Measurements from ENCODE around the gene CGNL1.

Gene CGNL1

GRCh38 chr15:57548351-57548750, 172.0 kb downstream of the CGNL1 start:
- no peak for DNase-seq (ENCODE audit: low read depth in 2 of 2)

GRCh38 chr15:57548835-57549234, 172.5 kb downstream of the CGNL1 start:
- DNase-seq (ENCODE audit: low read depth in 2 of 2) = no peak

GRCh38 chr15:57549935-57550334, 173.6 kb downstream of the CGNL1 start:
- no peak for DNase-seq (ENCODE audit: low read depth in 2 of 2)

GRCh38 chr15:57550640-57551039, 174.3 kb downstream of the CGNL1 start:
- DNase-seq (ENCODE audit: low read depth in 2 of 2) = no peak

GRCh38 chr15:57551715-57552677, 175.7 kb downstream of the CGNL1 start:
- no peak for DNase-seq (ENCODE audit: low read depth in 2 of 2)

- no peak for DNase-seq (ENCODE audit: low read depth in 2 of 2)
Observed at GRCh38 chr15:57552678-57553334, 176.5 kb downstream of the CGNL1 start.

- no peak for DNase-seq (ENCODE audit: low read depth in 2 of 2)
Observed at GRCh38 chr15:57553526-57553925, 177.2 kb downstream of the CGNL1 start.

GRCh38 chr15:57554063-57554811, 177.9 kb downstream of the CGNL1 start:
- no peak for DNase-seq (ENCODE audit: low read depth in 2 of 2)

- DNase-seq (ENCODE audit: low read depth in 2 of 2) = no peak
Observed at GRCh38 chr15:57554812-57555179, 178.5 kb downstream of the CGNL1 start.

- no peak for DNase-seq (ENCODE audit: low read depth in 2 of 2)
Observed at GRCh38 chr15:57555270-57555669, 179.0 kb downstream of the CGNL1 start.

GRCh38 chr15:57556040-57556439, 179.7 kb downstream of the CGNL1 start:
- no peak for DNase-seq (ENCODE audit: low read depth in 2 of 2)

- DNase-seq (ENCODE audit: low read depth in 2 of 2) = no peak
Observed at GRCh38 chr15:57557267-57557666, 181.0 kb downstream of the CGNL1 start.

- no peak for DNase-seq (ENCODE audit: low read depth in 2 of 2)
Observed at GRCh38 chr15:57557810-57558209, 181.5 kb downstream of the CGNL1 start.

- DNase-seq (ENCODE audit: low read depth in 2 of 2) = peak; percentile 30 to 46
Observed at GRCh38 chr15:57559875-57560274, 183.6 kb downstream of the CGNL1 start.

- DNase-seq (ENCODE audit: low read depth in 2 of 2) = peak; percentile 31 to 33
Observed at GRCh38 chr15:57561041-57561711, 184.9 kb downstream of the CGNL1 start.

GRCh38 chr15:57562196-57562769, 186.0 kb downstream of the CGNL1 start:
- DNase-seq (ENCODE audit: low read depth in 2 of 2) = no peak

- no peak for DNase-seq (ENCODE audit: low read depth in 2 of 2)
Observed at GRCh38 chr15:57563416-57563815, 187.1 kb downstream of the CGNL1 start.

- DNase-seq (ENCODE audit: low read depth in 2 of 2) = no peak
Observed at GRCh38 chr15:57565311-57565710, 189.0 kb downstream of the CGNL1 start.

- DNase-seq (ENCODE audit: low read depth in 2 of 2) = no peak
Observed at GRCh38 chr15:57566834-57567233, 190.5 kb downstream of the CGNL1 start.

- no peak for DNase-seq (ENCODE audit: low read depth in 2 of 2)
Observed at GRCh38 chr15:57567891-57568290, 191.6 kb downstream of the CGNL1 start.

- no peak for DNase-seq (ENCODE audit: low read depth in 2 of 2)
Observed at GRCh38 chr15:57568299-57568698, 192.0 kb downstream of the CGNL1 start.

All from stimulated activated CD8-positive, alpha-beta memory T cell treated with anti-CD3 and anti-CD28 coated beads, Interleukin-7, amount 100 ng/mL, for 4 hours (primary cell).